T-helper 1 cell treated with Interleukin-12 subunit alpha and Interleukin-12 subunit beta and Interleukin-4 antibody, amounts not matched to agents 30 μg/mL and 1 μg/mL, for 36 hours (primary cell): Measurements from ENCODE around the gene ZNF771.

Experiments
- H3K27ac Mint-ChIP-seq: one replicate; pipeline ENCODE4 v1.8.0; 2021; ENCODE audit warnings: mild to moderate bottlenecking, mixed read lengths
- H3K27me3 Mint-ChIP-seq: one replicate; pipeline ENCODE4 v1.8.0; 2021; ENCODE audit warnings: low read depth, mixed read lengths
- H3K36me3 Mint-ChIP-seq: one replicate; pipeline ENCODE4 v1.8.0; 2021; ENCODE audit warnings: low read depth, mixed read lengths
- H3K4me1 Mint-ChIP-seq: one replicate; pipeline ENCODE4 v1.8.0; 2021; ENCODE audit warnings: low read depth, mixed read lengths
- H3K4me3 Mint-ChIP-seq: one replicate; pipeline ENCODE4 v1.8.0; 2021; ENCODE audit warnings: mild to moderate bottlenecking, moderate library complexity, mixed read lengths
- H3K9me3 Mint-ChIP-seq: one replicate; pipeline ENCODE4 v1.8.0; 2021; ENCODE audit warnings: mixed read lengths

The ZNF771 gene

GRCh38 chr16:30407102-30407803 lies at the start of gene ZNF771:
Gene ZNF771, plus strand, starts transcription at chr16:30407606. Its CDS starts 448 bp downstream, at chr16:30408054.
- Mint-ChIP-seq H3K4me3 (peak within 1 kb of the TSS; percentile 98), H3K9me3 (no peaks in the 10 kb centered on the region), H3K27ac (peak within 1 kb of the TSS; percentile 93), H3K4me1 (peaks cover 26% of the 10 kb centered on the region), H3K27me3 (no peaks in the 10 kb centered on the region), H3K36me3 (peaks cover 4% of the 10 kb centered on the region)

- H3K4me3 Mint-ChIP-seq: no peak overlapping the region
- no peaks in the 10 kb centered on the region for H3K27me3 Mint-ChIP-seq
- H3K27ac Mint-ChIP-seq: no peak overlapping the region
- H3K4me1 Mint-ChIP-seq: peaks cover 25% of the 10 kb centered on the region
- peaks cover 43% of the 10 kb centered on the region for H3K36me3 Mint-ChIP-seq
- H3K9me3 Mint-ChIP-seq: no peaks in the 10 kb centered on the region
Observed at GRCh38 chr16:30357715-30358576, 49.5 kb upstream of the ZNF771 start.

- H3K4me3 Mint-ChIP-seq: no peak overlapping the region
- H3K27me3 Mint-ChIP-seq: no peaks in the 10 kb centered on the region
- H3K4me1 Mint-ChIP-seq: peaks cover 28% of the 10 kb centered on the region
- H3K27ac Mint-ChIP-seq: no peak overlapping the region
- H3K36me3 Mint-ChIP-seq: peaks cover 45% of the 10 kb centered on the region
- H3K9me3 Mint-ChIP-seq: no peaks in the 10 kb centered on the region
Observed at GRCh38 chr16:30358577-30358936, 48.8 kb upstream of the ZNF771 start.

GRCh38 chr16:30358990-30359870 lies 48.2 kb upstream of the ZNF771 start:
- peaks cover 24% of the 10 kb centered on the region for H3K4me1 Mint-ChIP-seq
- no peaks in the 10 kb centered on the region for H3K9me3 Mint-ChIP-seq
- no peak overlapping the region for H3K27ac Mint-ChIP-seq
- peaks cover 45% of the 10 kb centered on the region for H3K36me3 Mint-ChIP-seq
- no peak overlapping the region for H3K4me3 Mint-ChIP-seq
- no peaks in the 10 kb centered on the region for H3K27me3 Mint-ChIP-seq

GRCh38 chr16:30359871-30360170 lies 47.6 kb upstream of the ZNF771 start:
- peaks cover 20% of the 10 kb centered on the region for H3K4me1 Mint-ChIP-seq
- H3K27me3 Mint-ChIP-seq: no peaks in the 10 kb centered on the region
- H3K9me3 Mint-ChIP-seq: no peaks in the 10 kb centered on the region
- H3K4me3 Mint-ChIP-seq: no peak overlapping the region
- H3K27ac Mint-ChIP-seq: no peak overlapping the region
- peaks cover 44% of the 10 kb centered on the region for H3K36me3 Mint-ChIP-seq

- Mint-ChIP-seq H3K27ac (no peak overlapping the region), H3K27me3 (no peaks in the 10 kb centered on the region), H3K36me3 (peaks cover 48% of the 10 kb centered on the region), H3K4me1 (peaks cover 18% of the 10 kb centered on the region), H3K9me3 (no peaks in the 10 kb centered on the region), H3K4me3 (no peak overlapping the region)
Observed at GRCh38 chr16:30361180-30361579, 46.2 kb upstream of the ZNF771 start.

- Mint-ChIP-seq H3K4me3 (no peak overlapping the region), H3K9me3 (no peaks in the 10 kb centered on the region), H3K36me3 (peaks cover 47% of the 10 kb centered on the region), H3K4me1 (peaks cover 31% of the 10 kb centered on the region), H3K27ac (peak overlapping the region; percentile 8), H3K27me3 (no peaks in the 10 kb centered on the region)
Observed at GRCh38 chr16:30365200-30365599, 42.2 kb upstream of the ZNF771 start.

GRCh38 chr16:30366511-30366910 lies 40.9 kb upstream of the ZNF771 start:
- peaks cover 36% of the 10 kb centered on the region for H3K36me3 Mint-ChIP-seq
- peaks cover 33% of the 10 kb centered on the region for H3K4me1 Mint-ChIP-seq
- no peaks in the 10 kb centered on the region for H3K27me3 Mint-ChIP-seq
- H3K4me3 Mint-ChIP-seq: no peak overlapping the region
- no peaks in the 10 kb centered on the region for H3K9me3 Mint-ChIP-seq
- H3K27ac Mint-ChIP-seq: no peak overlapping the region

GRCh38 chr16:30367349-30368009 lies 39.9 kb upstream of the ZNF771 start:
- peaks cover 33% of the 10 kb centered on the region for H3K36me3 Mint-ChIP-seq
- peak overlapping the region; percentile 74 for H3K27ac Mint-ChIP-seq
- no peaks in the 10 kb centered on the region for H3K27me3 Mint-ChIP-seq
- H3K4me1 Mint-ChIP-seq: peaks cover 39% of the 10 kb centered on the region
- no peaks in the 10 kb centered on the region for H3K9me3 Mint-ChIP-seq
- peak overlapping the region; percentile 87 for H3K4me3 Mint-ChIP-seq

GRCh38 chr16:30368122-30368791 lies 39.1 kb upstream of the ZNF771 start:
- H3K36me3 Mint-ChIP-seq: peaks cover 28% of the 10 kb centered on the region
- peak overlapping the region; percentile 74 for H3K27ac Mint-ChIP-seq
- no peaks in the 10 kb centered on the region for H3K9me3 Mint-ChIP-seq
- peaks cover 36% of the 10 kb centered on the region for H3K4me1 Mint-ChIP-seq
- H3K4me3 Mint-ChIP-seq: peak overlapping the region; percentile 87
- H3K27me3 Mint-ChIP-seq: no peaks in the 10 kb centered on the region

- H3K36me3 Mint-ChIP-seq: peaks cover 25% of the 10 kb centered on the region
- no peaks in the 10 kb centered on the region for H3K27me3 Mint-ChIP-seq
- peak overlapping the region; percentile 87 for H3K4me3 Mint-ChIP-seq
- H3K27ac Mint-ChIP-seq: peak overlapping the region; percentile 74
- H3K4me1 Mint-ChIP-seq: peaks cover 35% of the 10 kb centered on the region
- no peaks in the 10 kb centered on the region for H3K9me3 Mint-ChIP-seq
Observed at GRCh38 chr16:30368792-30369090, 38.7 kb upstream of the ZNF771 start.

GRCh38 chr16:30369091-30369937 lies 38.1 kb upstream of the ZNF771 start:
- Mint-ChIP-seq H3K4me3 (peak overlapping the region; percentile 87), H3K36me3 (peaks cover 25% of the 10 kb centered on the region), H3K27ac (peak overlapping the region; percentile 74), H3K9me3 (no peaks in the 10 kb centered on the region), H3K27me3 (no peaks in the 10 kb centered on the region), H3K4me1 (peaks cover 35% of the 10 kb centered on the region)

GRCh38 chr16:30369938-30370455 lies 37.4 kb upstream of the ZNF771 start:
- no peak overlapping the region for H3K27ac Mint-ChIP-seq
- H3K4me1 Mint-ChIP-seq: peaks cover 35% of the 10 kb centered on the region
- no peaks in the 10 kb centered on the region for H3K27me3 Mint-ChIP-seq
- H3K36me3 Mint-ChIP-seq: peaks cover 21% of the 10 kb centered on the region
- H3K4me3 Mint-ChIP-seq: peak overlapping the region; percentile 84
- no peaks in the 10 kb centered on the region for H3K9me3 Mint-ChIP-seq
